Measurements from ENCODE around the gene NECTIN4. TPM values are rescaled to one million over a fixed set of nuclear protein-coding genes. Genes with fewer than 3 reads are reported as not detected.

Gene NECTIN4
- total RNA-seq, 2 experiments from 2014 or later, result not detected

DNA sequence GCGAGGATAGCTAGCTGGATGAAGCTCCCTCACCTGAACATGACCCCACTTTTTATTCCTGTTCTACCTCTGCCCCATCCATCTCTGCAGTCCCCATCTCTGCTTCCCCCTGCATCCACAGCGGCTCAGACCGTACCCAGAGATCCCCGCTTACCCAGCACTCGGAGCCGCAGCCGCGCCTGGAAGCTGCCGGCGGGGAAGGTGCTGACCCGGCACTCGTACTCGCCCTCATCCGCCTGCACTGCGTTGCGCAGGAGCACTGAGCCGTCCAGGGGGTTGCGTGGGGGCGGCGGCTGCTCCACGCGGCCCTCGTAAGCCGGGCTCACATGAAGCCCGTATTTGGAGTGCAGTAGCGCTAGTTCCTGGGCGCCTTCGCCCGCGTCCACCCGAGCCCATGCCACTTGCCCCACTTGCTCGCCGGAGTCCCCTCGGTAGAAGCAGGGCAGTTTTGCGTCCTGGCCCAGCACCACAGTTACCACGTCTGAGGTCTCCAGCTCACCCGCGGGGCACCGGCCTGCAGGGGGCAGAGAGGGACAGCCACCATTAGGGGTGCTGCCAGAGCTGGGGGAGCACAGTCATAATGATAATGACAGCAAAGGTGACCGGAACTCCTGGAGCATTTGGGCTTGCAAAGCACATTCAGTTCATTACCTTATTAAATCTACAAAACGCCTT lies 9.8 kb downstream of the NECTIN4 start:
- Mint-ChIP-seq H3K4me1 (peaks cover 13% of the 10 kb centered on the region), H3K36me3 (ENCODE audit: low read depth) (no peaks in the 10 kb centered on the region), H3K27ac (no peak overlapping the region), H3K27me3 (peaks cover 2% of the 10 kb centered on the region), H3K4me3 (no peak overlapping the region), H3K9me3 (no peaks in the 10 kb centered on the region)
- CTCF ChIA-PET, result interaction anchor here (1.0 to 2.3 kb wide), 3 partner anchors 9 to 18 kb away, joined by 3 to 13 read pairs (median 4); partner anchors contain the start of genes ARHGAP30 and KLHDC9
- no peak for DNase-seq
- POLR2A ChIA-PET, result interaction anchor here (1.1 to 3.1 kb wide), 2 partner anchors 9 to 11 kb away, joined by 4 to 17 read pairs; partner anchors contain the start of gene ARHGAP30

- H3K36me3 Mint-ChIP-seq (ENCODE audit: low read depth), result no peaks in the 10 kb centered on the region
- no peak for DNase-seq
- H3K9me3 Mint-ChIP-seq, result no peaks in the 10 kb centered on the region
- no peak overlapping the region for H3K27ac Mint-ChIP-seq
- CTCF ChIA-PET, result no interaction called here
- H3K4me1 Mint-ChIP-seq, result peaks cover 18% of the 10 kb centered on the region
- H3K27me3 Mint-ChIP-seq, result peaks cover 2% of the 10 kb centered on the region
- POLR2A ChIA-PET, result interaction anchor here (1.1 kb wide), 1 partner anchor 32 kb away, joined by 3 read pairs; the partner anchor contains the start of gene USF1
- no peak overlapping the region for H3K4me3 Mint-ChIP-seq
Measured at GRCh38 chr1:161077426-161077825, 11.9 kb downstream of the NECTIN4 start.

GRCh38 chr1:161076410-161076809 lies 12.9 kb downstream of the NECTIN4 start:
- POLR2A ChIA-PET, result interaction anchor here (0.5 to 1.1 kb wide), 2 partner anchors 27 to 31 kb away, joined by 3 to 5 read pairs; partner anchors contain the start of gene USF1
- H3K4me1 Mint-ChIP-seq, result peaks cover 26% of the 10 kb centered on the region

DNA sequence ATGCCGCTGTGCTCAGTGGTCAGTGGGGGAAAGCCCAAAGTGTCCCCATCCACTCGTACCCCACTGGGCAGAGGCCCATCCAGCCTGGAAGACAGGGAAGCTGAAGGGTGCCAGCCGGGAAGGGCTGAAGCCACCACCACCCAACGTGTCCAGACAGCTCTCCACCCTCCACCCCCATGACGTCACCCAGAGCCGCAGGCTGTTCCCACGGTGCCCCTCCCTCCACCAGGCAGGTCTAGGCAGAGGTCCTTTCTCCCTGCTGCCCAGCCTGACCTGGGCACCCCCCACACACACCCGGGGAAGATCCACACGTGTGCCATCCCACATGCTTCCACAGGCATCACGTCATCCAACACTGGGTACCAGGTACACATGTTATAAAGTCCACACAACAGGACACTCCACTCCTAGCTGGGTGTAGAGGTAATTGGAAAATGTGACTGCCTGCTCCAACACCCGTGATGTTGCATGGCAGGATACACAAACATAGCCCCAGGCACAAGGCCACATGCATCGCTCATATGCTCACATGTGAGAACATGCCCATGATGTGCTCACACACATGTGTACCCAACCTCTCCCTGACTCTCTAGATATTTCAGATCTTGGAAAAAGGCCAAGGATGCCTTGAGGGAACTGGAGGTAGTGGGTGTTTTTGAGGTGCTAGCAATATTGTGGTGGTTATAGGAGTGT lies 14.5 kb downstream of the NECTIN4 start:
- no peak for DNase-seq
- CTCF ChIA-PET, result interaction anchor here (0.5 to 11.4 kb wide), 2 partner anchors 21 to 34 kb away, joined by 3 to 128 read pairs; partner anchors contain the start of gene KLHDC9
- H3K27me3 Mint-ChIP-seq, result peaks cover 2% of the 10 kb centered on the region
- H3K36me3 Mint-ChIP-seq (ENCODE audit: low read depth), result peaks cover under 1% of the 10 kb centered on the region
- peaks cover 34% of the 10 kb centered on the region for H3K4me1 Mint-ChIP-seq
- POLR2A ChIA-PET, result interaction anchor here (1.3 to 1.4 kb wide), 2 partner anchors 29 to 42 kb away, joined by 4 read pairs; partner anchors contain the start of genes NIT1, PFDN2 and USF1
- no peak overlapping the region for H3K4me3 Mint-ChIP-seq
- no peaks in the 10 kb centered on the region for H3K9me3 Mint-ChIP-seq
- H3K27ac Mint-ChIP-seq, result no peak overlapping the region

More at GRCh38 chr1:161076410-161076809, 12.9 kb downstream of the NECTIN4 start:
- no peaks in the 10 kb centered on the region for H3K36me3 Mint-ChIP-seq (ENCODE audit: low read depth)
- H3K27ac Mint-ChIP-seq, result no peak overlapping the region
- no peak overlapping the region for H3K4me3 Mint-ChIP-seq
- DNase-seq, result no peak
- CTCF ChIA-PET, result interaction anchor here (11.4 kb wide), 1 partner anchor 20 kb away, joined by 128 read pairs; the partner anchor contains the start of gene KLHDC9
- H3K27me3 Mint-ChIP-seq, result peaks cover 2% of the 10 kb centered on the region
- no peaks in the 10 kb centered on the region for H3K9me3 Mint-ChIP-seq

- Mint-ChIP-seq H3K4me3 (no peak overlapping the region), H3K27ac (no peak overlapping the region), H3K9me3 (no peaks in the 10 kb centered on the region), H3K4me1 (peaks cover 31% of the 10 kb centered on the region), H3K27me3 (no peaks in the 10 kb centered on the region), H3K36me3 (ENCODE audit: low read depth) (peaks cover 12% of the 10 kb centered on the region)
- no peak for DNase-seq
- POLR2A ChIA-PET, result interaction anchor here (1.0 to 1.4 kb wide), 4 partner anchors 27 to 62 kb away, joined by 3 to 4 read pairs (median 4); partner anchors contain the start of genes NIT1, PFDN2 and USF1
- CTCF ChIA-PET, result interaction anchor here (1.2 to 11.4 kb wide), 2 partner anchors 19 to 22 kb away, joined by 3 to 128 read pairs; partner anchors contain the start of gene KLHDC9
Measured at GRCh38 chr1:161073474-161074121, 15.8 kb downstream of the NECTIN4 start.

- POLR2A ChIA-PET, result interaction anchor here (1.0 to 7.2 kb wide), 3 partner anchors 24 to 63 kb away, joined by 3 to 142 read pairs (median 4); partner anchors contain the start of gene KLHDC9
- H3K36me3 Mint-ChIP-seq (ENCODE audit: low read depth), result peaks cover 19% of the 10 kb centered on the region
Measured at GRCh38 chr1:161072751-161073449, 16.5 kb downstream of the NECTIN4 start.

GRCh38 chr1:161071886-161072371 lies 17.4 kb downstream of the NECTIN4 start:
- no peaks in the 10 kb centered on the region for H3K9me3 Mint-ChIP-seq
- peak; percentile 61 for DNase-seq
- H3K4me3 Mint-ChIP-seq, result no peak overlapping the region
- ChIA-PET POLR2A (interaction anchor here (1.2 to 8.5 kb wide), 5 partner anchors 12 to 62 kb away, joined by 3 to 293 read pairs (median 45); partner anchors contain the start of genes DEDD, KLHDC9 and USF1), CTCF (interaction anchor here (0.7 to 11.4 kb wide), 17 partner anchors 9 to 154 kb away, joined by 3 to 128 read pairs (median 4); partner anchors contain the start of genes DEDD, KLHDC9, NIT1 and PFDN2)
- H3K36me3 Mint-ChIP-seq (ENCODE audit: low read depth), result peaks cover 29% of the 10 kb centered on the region
- no peaks in the 10 kb centered on the region for H3K27me3 Mint-ChIP-seq
- peak overlapping the region; percentile 36 for H3K27ac Mint-ChIP-seq
- H3K4me1 Mint-ChIP-seq, result peaks cover 40% of the 10 kb centered on the region

More at GRCh38 chr1:161072751-161073449, 16.5 kb downstream of the NECTIN4 start:
- Mint-ChIP-seq H3K9me3 (no peaks in the 10 kb centered on the region), H3K27me3 (no peaks in the 10 kb centered on the region), H3K4me3 (no peak overlapping the region), H3K4me1 (peaks cover 33% of the 10 kb centered on the region), H3K27ac (no peak overlapping the region)
- CTCF ChIA-PET, result interaction anchor here (1.0 to 11.4 kb wide), 7 partner anchors 14 to 93 kb away, joined by 3 to 128 read pairs (median 5); partner anchors contain the start of genes DEDD and KLHDC9
- DNase-seq, result no peak

GRCh38 chr1:161070761-161071160 lies 18.6 kb downstream of the NECTIN4 start:
- CTCF ChIA-PET, result interaction anchor here (0.9 to 11.4 kb wide), 15 partner anchors 10 to 155 kb away, joined by 3 to 128 read pairs (median 7); partner anchors contain the start of genes DEDD, F11R, KLHDC9 and NIT1
- no peak for DNase-seq
- Mint-ChIP-seq H3K4me1 (peaks cover 45% of the 10 kb centered on the region), H3K4me3 (no peak overlapping the region), H3K27ac (peak overlapping the region; percentile 99), H3K27me3 (no peaks in the 10 kb centered on the region), H3K36me3 (ENCODE audit: low read depth) (peaks cover 38% of the 10 kb centered on the region), H3K9me3 (no peaks in the 10 kb centered on the region)
- POLR2A ChIA-PET, result interaction anchor here (1.0 to 8.5 kb wide), 17 partner anchors 10 to 273 kb away, joined by 3 to 293 read pairs (median 17); partner anchors contain the start of genes DEDD, KLHDC9, NDUFS2 and UFC1

DNA sequence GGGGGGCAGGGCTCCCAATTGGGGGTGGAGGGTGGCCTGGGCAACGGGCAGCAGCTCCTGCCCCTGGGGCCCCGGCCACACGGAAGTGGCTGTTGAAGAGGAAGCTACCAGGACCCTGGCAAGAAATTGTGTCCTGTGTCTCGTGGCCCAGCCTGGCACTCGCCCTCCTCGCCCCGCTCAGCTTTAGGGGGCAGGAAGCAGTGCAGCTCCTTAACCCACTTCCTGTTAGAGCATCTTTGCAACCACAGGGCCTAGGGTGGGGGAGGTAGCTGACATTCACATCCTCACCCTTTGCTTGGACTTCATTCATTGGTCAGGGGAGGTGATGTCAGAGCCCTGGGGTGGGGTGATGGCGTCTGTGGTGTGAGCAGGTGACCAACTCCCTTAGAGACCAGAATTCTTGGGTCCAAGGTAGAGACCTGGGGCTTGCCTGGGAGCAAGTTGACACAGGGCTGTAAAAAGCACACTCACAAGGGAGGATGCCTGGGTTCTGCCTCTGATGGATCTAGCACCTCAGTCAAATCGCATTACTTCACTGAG lies 19.6 kb downstream of the NECTIN4 start, which contains the start of gene ARHGAP30:
TSS of gene ARHGAP30 (minus strand) at position 161 of the 540 bp plus-strand sequence. CDS start 267 bp downstream, outside the sequence.
- Mint-ChIP-seq H3K9me3 (no peaks in the 10 kb centered on the region), H3K4me1 (peaks cover 53% of the 10 kb centered on the region), H3K4me3 (peak within 1 kb of the TSS; percentile 100), H3K27ac (peak within 1 kb of the TSS; percentile 99), H3K27me3 (no peaks in the 10 kb centered on the region), H3K36me3 (ENCODE audit: low read depth) (peaks cover 38% of the 10 kb centered on the region)
- DNase-seq, result peak; percentile 95
- ChIA-PET POLR2A (interaction anchor here (0.8 to 8.5 kb wide), 33 partner anchors 10 to 807 kb away, joined by 3 to 293 read pairs (median 7); partner anchors contain the start of genes DCAF8, DEDD, F11R and KLHDC9), CTCF (interaction anchor here (0.6 to 11.4 kb wide), 18 partner anchors 11 to 156 kb away, joined by 3 to 128 read pairs (median 6); partner anchors contain the start of genes DEDD, F11R, KLHDC9 and NIT1)

- H3K27me3 Mint-ChIP-seq, result no peaks in the 10 kb centered on the region
- H3K9me3 Mint-ChIP-seq, result no peaks in the 10 kb centered on the region
- CTCF ChIA-PET, result interaction anchor here (0.7 to 11.4 kb wide), 16 partner anchors 17 to 157 kb away, joined by 3 to 128 read pairs (median 6); partner anchors contain the start of genes DEDD, KLHDC9, NIT1 and PFDN2
- POLR2A ChIA-PET, result interaction anchor here (0.8 to 8.5 kb wide), 35 partner anchors 9 to 807 kb away, joined by 3 to 293 read pairs (median 8); partner anchors contain the start of genes DCAF8, DEDD, F11R and KLHDC9
- peaks cover 43% of the 10 kb centered on the region for H3K36me3 Mint-ChIP-seq (ENCODE audit: low read depth)
- H3K4me1 Mint-ChIP-seq, result peaks cover 58% of the 10 kb centered on the region
- peak; percentile 38 for DNase-seq
- peak overlapping the region; percentile 99 for H3K27ac Mint-ChIP-seq
- H3K4me3 Mint-ChIP-seq, result peak overlapping the region; percentile 100
Measured at GRCh38 chr1:161069241-161069640, 20.1 kb downstream of the NECTIN4 start.
